VCaP (cell line): Measurements from ENCODE around the gene ELAC2.
"Not testable (repeated sequence)": the region's sequence is repeated elsewhere in the genome, so short reads cannot be mapped to it uniquely, and the experiment has no call there.

Source experiments
- H3K27ac ChIP-seq: fragments of 450-650 bp; 2 replicates; pipeline ENCODE4 v1.5.1; 2017
- TF ChIP-seq, protein P1 (sequence below): fragments of 450-650 bp; conservative IDR thresholded peaks from 2 replicates; pipeline ENCODE4 v1.5.1; 2017; ENCODE audit warnings: mild to moderate bottlenecking, moderate library complexity

Gene ELAC2

DNA sequence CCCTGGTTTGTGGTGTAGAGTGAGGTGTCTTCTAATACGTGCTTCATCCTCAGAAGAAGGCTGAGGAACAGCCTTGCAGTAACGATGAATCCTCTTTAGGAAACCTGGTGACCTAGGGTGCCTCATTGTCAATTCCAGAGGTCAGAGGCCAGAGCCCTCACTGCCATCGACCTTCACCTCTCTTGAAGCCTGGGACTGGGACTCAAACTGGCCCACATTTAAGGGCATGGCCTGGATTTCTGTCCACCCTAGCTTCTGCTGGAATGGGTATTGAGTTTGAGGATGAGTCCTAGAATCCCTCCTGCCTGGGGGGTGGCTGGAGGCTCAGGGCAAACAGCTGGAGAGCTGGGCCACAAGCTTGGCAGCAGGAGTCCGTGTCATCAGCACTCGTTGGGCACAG is 38.6 kb downstream of the ELAC2 start:
- H3K27ac ChIP-seq, result no peak overlapping the region
- TF ChIP-seq, protein P1, sequence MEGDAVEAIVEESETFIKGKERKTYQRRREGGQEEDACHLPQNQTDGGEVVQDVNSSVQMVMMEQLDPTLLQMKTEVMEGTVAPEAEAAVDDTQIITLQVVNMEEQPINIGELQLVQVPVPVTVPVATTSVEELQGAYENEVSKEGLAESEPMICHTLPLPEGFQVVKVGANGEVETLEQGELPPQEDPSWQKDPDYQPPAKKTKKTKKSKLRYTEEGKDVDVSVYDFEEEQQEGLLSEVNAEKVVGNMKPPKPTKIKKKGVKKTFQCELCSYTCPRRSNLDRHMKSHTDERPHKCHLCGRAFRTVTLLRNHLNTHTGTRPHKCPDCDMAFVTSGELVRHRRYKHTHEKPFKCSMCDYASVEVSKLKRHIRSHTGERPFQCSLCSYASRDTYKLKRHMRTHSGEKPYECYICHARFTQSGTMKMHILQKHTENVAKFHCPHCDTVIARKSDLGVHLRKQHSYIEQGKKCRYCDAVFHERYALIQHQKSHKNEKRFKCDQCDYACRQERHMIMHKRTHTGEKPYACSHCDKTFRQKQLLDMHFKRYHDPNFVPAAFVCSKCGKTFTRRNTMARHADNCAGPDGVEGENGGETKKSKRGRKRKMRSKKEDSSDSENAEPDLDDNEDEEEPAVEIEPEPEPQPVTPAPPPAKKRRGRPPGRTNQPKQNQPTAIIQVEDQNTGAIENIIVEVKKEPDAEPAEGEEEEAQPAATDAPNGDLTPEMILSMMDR, result no peak

GRCh38 chr17:12978787-12979186 is 39.0 kb downstream of the ELAC2 start:
- H3K27ac ChIP-seq, result not testable (repeated sequence)

DNA sequence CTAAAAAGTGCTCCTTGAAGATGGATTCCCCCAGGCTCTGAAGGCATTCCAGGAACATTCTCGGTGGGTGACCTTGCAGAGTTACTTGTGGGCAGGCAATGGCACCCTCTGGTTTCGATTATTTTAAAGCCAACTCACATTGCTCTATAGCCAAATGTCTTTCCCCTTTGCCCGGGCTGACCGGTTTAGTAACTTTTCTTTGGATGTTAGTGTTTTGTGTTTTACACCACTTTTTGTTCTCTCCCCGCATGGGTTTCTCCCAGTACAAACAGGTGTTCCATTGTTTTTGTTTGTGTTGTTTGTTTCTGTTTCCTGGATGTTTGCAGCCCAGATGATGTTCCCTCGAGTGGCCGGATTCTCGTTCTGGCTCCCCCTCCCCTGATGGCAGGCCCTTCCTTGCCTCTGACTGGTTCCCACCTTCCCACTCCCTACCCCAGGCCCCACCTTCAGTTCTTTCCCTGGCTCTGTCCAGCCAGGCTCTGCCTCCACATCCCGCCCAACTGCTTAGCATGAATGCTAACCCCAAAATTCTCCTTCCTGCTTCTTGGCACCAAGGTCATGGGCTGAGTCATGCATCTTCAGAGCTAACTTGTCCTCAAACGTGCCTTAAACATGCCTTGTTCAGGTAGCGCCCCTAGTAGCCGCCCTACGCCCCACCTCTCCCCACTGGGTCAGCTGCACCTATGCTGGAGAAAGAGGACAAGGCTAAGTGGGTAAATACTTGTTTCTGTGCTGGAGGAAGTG is 40.6 kb downstream of the ELAC2 start:
- TF ChIP-seq, protein P1, result no peak
- no peak overlapping the region for H3K27ac ChIP-seq

- TF ChIP-seq, protein P1, result no peak
Observed at GRCh38 chr17:12974005-12974531, 43.8 kb downstream of the ELAC2 start.

GRCh38 chr17:12973496-12974004 is 44.3 kb downstream of the ELAC2 start:
- TF ChIP-seq, protein P1, result no peak
- H3K27ac ChIP-seq, result peak overlapping the region; percentile 14; the same call in 1 of the 2 replicates

More at GRCh38 chr17:12974005-12974531, 43.8 kb downstream of the ELAC2 start:
- peak overlapping the region; percentile 14; the same call in 1 of the 2 replicates for H3K27ac ChIP-seq

DNA sequence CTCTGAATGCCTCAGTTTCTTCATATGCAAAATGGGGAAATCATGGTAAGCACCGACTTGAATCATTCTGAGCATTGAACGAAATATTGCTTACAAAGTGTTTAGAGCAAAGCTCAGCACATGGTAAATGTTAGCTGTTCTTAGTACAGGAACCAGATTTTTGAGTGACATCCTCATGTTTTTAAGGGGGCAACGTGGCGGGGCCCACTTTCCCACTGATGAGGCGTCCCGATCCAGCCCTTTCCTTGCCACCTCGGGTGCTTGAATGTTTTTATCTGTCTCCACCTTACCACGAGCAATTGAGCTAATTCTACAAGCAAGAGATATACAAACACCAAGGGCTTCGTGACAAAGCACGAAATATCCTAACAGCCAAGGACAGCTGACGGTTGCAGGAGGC is 49.9 kb downstream of the ELAC2 start:
- no peak overlapping the region for H3K27ac ChIP-seq
- TF ChIP-seq, protein P1, result no peak

DNA sequence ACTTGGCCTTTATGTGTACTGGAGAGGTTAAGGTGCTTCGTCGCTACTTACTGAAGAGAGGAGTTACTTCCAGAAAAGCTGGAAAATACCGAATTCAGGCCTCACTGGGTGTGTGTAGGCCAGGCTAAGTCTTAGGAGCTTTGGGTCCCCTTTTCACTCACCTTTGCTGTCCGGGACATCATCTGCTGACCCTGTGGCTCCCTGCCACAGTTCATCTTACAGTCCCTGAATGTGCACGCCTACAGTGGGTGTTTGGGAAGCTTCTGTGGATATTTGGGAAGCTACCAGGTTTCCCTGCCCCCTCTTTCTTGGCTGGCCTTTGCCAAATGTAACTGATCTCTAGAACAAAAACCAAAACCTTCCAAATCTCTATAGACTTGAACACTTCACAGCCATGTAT is 51.4 kb downstream of the ELAC2 start:
- no peak overlapping the region for H3K27ac ChIP-seq
- TF ChIP-seq, protein P1, result no peak

DNA sequence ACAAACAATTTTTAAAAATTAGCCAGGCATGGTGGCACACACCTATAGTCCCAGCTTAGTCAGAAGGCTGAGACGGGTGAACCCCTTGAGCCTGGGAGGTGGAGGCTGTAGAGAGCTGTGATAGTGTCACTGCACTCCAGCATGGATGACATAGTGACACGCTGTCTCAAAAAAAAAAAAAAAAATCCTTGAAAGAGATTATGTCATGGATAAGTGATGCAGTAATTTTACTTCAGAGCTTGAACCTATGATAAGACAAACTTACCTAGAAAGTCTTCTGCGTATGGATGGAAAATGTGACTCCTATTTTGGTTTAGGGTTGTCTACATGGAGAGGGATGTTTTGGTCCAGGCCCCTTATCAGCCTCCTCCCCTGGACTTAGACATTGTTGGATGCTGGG is 51.8 kb downstream of the ELAC2 start:
- H3K27ac ChIP-seq, result no peak overlapping the region

More for the DNA sequence above, 51.8 kb downstream of the ELAC2 start:
- TF ChIP-seq, protein P1, result no peak
